Mucosa of rectum (tissue), 2 donors: ENCODE measurements around the gene JAM3.
A peak's percentile ranks its signal among the peaks of the same experiment; 100 is the strongest.

ENCODE experiments used
- H3K27ac ChIP-seq, 2 donors: one replicate each; pipeline ENCODE4 v1.7.0; 2013; ENCODE audit warnings: inconsistent platforms in 2 of 2, low read depth in 2 of 2, low read length in 2 of 2
- H3K27me3 ChIP-seq, 2 donors: one replicate each; pipeline ENCODE4 v1.7.0; 2013; ENCODE audit warnings: low read length in 2 of 2; ENCODE audit not compliant: control insufficient read depth in 2 of 2, insufficient read depth in 2 of 2
- H3K36me3 ChIP-seq, 2 donors: one replicate each; pipeline ENCODE4 v1.7.0; 2013; ENCODE audit warnings: low read length in 2 of 2; ENCODE audit not compliant: control insufficient read depth in 2 of 2, insufficient read depth in 2 of 2
- H3K4me1 ChIP-seq, 2 donors: one replicate each; pipeline ENCODE4 v1.7.0; 2013; ENCODE audit warnings: low read length in 2 of 2, mild to moderate bottlenecking in 1 of 2; ENCODE audit not compliant: control insufficient read depth in 2 of 2, insufficient read depth in 2 of 2
- H3K4me3 ChIP-seq, 2 donors: one replicate each; pipeline ENCODE4 v1.7.0; 2013; ENCODE audit warnings: low read length in 2 of 2
- H3K9ac ChIP-seq, 2 donors: one replicate each; pipeline ENCODE4 v1.7.0; 2013; ENCODE audit warnings: low read length in 2 of 2, low read depth in 1 of 2, mild to moderate bottlenecking in 1 of 2
- H3K9me3 ChIP-seq, 2 donors: one replicate each; pipeline ENCODE4 v1.7.0; 2013; ENCODE audit warnings: low read length in 2 of 2; ENCODE audit not compliant: control insufficient read depth in 2 of 2
- donor health status: healthy.
- donor health status: Normal muscosa, but diverticular disease.

Gene JAM3

DNA sequence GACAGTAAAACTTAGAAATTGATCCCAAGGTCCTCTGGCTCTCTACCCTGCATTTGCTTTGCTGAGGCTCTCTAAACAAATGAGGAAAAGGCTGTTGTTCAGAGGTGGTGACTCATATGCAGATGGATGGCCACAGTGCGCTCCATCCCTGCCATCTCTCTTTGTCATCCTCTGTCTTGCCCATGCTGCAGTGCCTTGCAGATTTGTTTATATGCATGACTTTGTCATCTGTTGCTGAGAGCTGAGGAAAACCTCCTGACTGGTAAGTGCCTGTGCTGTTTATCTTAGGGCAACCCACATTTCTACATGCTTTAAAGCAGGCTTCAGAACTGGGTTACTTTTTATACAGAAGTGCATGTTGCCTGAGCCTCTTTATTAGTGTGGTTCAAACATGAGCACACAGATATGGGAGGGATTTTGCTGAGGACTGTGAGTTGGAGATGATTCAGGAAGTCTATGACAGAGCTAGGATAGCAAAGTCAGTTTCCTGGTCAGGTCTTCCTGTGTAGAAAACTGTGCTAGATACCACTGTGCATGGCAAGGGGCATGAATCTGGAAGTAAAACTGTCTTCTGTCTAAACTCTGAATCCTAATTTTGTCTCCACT, 57.4 kb downstream of the JAM3 start:
- Histone ChIP-seq H3K4me3 (no peak overlapping the region), H3K27ac (no peak overlapping the region), H3K9me3 (no peaks in the 10 kb centered on the region), H3K36me3 (no peaks in the 10 kb centered on the region), H3K27me3 (peaks cover 9 to 21% of the 10 kb centered on the region in 2 donors), H3K9ac (no peak overlapping the region), H3K4me1 (no peaks in the 10 kb centered on the region)

DNA sequence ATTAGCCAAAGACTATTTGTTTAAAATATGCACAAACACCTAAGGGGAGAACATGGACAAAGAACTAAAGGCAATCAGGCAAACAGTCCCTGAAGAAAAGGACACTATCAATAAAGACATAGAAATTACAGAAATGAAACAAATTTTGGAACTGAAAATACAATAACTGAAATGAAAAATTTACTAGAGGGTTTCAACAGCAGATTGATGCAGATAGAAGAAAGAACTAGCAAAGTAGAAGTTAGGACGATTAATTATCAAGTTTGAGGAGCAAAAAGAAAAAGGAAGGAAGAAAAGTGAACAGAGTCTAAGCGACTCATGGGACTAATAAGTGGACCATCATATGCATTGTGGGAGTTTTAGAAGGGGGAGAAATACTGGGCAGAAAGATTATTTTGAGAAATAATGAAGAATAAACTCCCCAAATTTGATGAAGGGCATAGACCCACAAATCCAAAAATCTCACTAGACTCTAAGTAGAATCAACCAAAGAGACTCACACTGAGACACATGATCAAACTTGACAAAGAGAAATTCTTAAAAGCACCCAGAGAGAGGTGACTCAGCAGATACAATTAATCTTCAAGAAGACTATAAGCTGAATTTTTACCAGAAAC, 62.9 kb downstream of the JAM3 start:
- Histone ChIP-seq H3K36me3 (no peaks in the 10 kb centered on the region), H3K27me3 (no peaks in the 10 kb centered on the region), H3K27ac (no peak overlapping the region), H3K9ac (no peak overlapping the region), H3K9me3 (peaks cover 2% of the 10 kb centered on the region in 2 donors), H3K4me1 (no peaks in the 10 kb centered on the region), H3K4me3 (no peak overlapping the region)

DNA sequence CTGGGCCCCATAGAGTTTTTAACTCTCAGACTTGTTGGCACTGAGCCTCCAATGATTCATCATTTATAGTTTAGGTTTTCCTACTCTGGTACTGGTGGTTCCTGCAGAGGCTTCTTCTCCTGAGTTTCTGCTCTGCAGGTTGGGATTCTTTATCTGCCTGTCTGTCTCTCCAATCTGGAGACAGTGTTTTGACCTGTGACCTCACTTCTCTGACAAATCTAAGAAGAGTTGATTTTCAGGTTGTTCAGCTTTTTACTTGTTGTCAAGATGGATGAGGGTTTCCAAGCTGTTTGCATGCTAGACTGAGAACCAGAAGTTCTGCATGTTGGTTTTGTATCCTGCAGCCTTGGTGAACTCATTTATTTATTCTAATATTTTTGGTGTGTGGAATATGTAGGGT, 63.9 kb downstream of the JAM3 start:
- Histone ChIP-seq H3K9me3 (peaks cover 2% of the 10 kb centered on the region in 2 donors), H3K4me1 (no peaks in the 10 kb centered on the region), H3K36me3 (no peaks in the 10 kb centered on the region), H3K4me3 (no peak overlapping the region), H3K27ac (no peak overlapping the region), H3K27me3 (no peaks in the 10 kb centered on the region), H3K9ac (no peak overlapping the region)

DNA sequence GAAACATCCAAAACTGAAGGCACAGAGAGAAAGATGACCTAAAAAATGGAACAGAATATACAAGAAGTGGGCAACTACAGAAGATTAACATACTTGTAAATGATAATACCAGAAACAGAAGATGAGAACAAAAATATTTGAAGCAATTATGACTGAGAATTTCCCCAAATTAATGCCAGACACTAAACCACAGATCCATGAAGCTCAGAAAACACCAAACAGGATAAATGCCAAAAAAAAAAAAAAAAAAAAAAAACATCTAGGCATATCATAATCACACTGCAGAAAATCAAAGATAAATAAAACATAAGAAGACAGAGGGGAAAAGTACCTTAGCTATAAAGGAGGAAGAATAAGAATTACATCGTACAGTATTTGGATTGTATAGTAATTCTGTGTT, 65.3 kb downstream of the JAM3 start:
- no peaks in the 10 kb centered on the region for H3K4me1 ChIP-seq
- no peaks in the 10 kb centered on the region for H3K27me3 ChIP-seq
- H3K9ac ChIP-seq: no peak overlapping the region
- H3K9me3 ChIP-seq: peaks cover 2% of the 10 kb centered on the region in 2 donors
- H3K27ac ChIP-seq: no peak overlapping the region
- H3K4me3 ChIP-seq: no peak overlapping the region
- no peaks in the 10 kb centered on the region for H3K36me3 ChIP-seq

DNA sequence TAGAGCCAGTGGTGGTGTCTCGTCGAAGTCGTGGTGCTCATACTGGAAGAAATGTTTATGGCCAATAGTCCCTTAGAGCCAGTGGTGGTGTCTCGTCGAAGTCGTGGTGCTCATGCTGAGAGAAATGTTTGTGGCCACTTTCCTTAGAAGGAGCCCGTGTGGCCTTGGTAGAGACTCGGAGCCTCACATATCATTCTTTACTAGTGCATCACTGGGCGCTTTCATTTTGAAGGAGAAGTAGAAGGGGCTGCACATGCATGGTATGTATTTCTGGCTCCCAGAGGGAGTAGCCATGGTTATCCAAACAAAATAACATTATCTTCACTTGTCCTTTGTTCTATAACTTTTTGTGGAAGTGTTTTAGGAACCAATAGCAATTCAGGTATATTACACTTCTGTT, 69.5 kb downstream of the JAM3 start:
- Histone ChIP-seq H3K4me1 (no peaks in the 10 kb centered on the region), H3K27ac (no peak overlapping the region), H3K9ac (no peak overlapping the region), H3K27me3 (no peaks in the 10 kb centered on the region), H3K9me3 (no peaks in the 10 kb centered on the region), H3K4me3 (no peak overlapping the region), H3K36me3 (no peaks in the 10 kb centered on the region)

DNA sequence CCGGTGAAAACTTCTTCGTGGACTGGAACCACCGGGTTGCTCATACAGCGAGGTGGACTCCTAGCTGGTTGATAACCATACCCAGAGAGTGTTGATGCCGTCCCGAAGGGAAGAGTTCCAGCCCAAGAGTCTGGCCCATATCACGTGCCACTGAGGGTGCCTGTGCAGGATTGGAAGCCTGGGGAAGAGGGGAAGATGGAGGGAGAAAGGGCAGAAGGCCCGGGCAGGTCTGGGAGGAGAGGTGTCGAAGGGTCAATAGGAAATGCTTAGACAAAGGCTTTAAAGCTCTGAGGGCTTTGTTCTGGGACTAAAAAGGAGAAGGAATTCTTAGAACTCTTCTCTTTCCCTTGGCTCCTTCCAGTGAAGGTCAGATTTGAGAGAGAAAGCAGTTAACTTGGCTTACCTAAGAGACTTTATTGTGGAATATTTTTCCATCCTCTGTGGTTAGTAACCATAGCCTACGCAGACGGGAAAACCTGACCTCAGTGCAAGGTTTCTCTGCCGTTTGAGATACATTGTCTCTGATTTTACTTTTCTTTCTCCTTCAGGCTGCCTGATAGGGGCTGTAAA, 70.5 kb downstream of the JAM3 start:
- Histone ChIP-seq H3K27me3 (no peaks in the 10 kb centered on the region), H3K4me3 (no peak overlapping the region), H3K36me3 (no peaks in the 10 kb centered on the region), H3K9me3 (no peaks in the 10 kb centered on the region), H3K9ac (no peak overlapping the region), H3K27ac (peak overlapping the region in 1 of 2 donors; percentile 2), H3K4me1 (no peaks in the 10 kb centered on the region)

DNA sequence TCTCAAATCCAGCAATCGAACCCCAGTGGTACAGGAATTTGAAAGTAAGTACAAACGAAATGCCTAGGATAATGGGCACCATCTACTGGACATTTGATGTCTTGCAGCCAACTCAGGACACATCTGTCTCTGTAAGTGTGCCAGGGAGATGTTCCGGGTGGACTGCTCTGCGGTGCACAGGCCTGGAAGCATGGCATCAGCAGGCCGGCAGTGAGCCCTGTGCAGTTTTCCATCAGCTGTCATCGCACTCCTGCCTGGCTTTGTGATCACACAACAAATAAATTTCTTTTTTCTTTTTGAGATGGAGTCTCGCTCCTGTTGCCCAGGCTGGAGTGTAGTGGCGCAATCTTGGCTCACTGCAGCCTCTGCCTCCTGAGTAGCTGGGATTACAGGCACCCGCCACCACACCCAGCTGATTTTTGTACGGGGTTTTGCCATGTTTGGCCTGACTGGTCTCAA, 71.0 kb downstream of the JAM3 start:
- Histone ChIP-seq H3K27ac (peak overlapping the region in 1 of 2 donors; percentile 2), H3K36me3 (no peaks in the 10 kb centered on the region), H3K9me3 (no peaks in the 10 kb centered on the region), H3K4me1 (no peaks in the 10 kb centered on the region), H3K9ac (no peak overlapping the region), H3K4me3 (no peak overlapping the region), H3K27me3 (no peaks in the 10 kb centered on the region)

DNA sequence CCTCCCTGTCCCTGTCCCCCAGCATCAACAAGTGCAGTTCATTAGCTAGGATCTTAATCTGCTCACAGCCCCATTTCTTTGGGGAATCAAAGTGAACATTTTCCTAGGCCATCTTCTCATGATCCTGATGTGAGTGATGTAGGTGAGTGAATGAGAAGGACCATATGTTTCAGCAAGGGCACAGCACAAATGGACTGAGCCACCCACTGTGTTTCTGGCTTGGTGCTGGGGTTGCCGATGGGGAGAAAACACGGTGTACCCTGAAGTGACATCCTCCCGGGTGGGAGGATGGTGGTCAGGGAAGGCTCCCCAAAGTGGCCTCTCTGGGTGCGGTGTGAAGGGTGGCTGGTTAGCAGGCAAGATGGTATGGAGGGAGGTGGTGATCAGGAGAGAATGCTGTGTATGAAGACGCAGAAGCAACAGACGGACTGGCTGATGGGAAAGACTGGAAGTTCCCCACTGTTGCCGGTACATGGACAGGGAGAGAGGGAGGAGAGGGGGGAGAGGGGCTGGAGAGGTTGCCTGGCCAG, 72.2 kb downstream of the JAM3 start:
- no peaks in the 10 kb centered on the region for H3K4me1 ChIP-seq
- H3K4me3 ChIP-seq: no peak overlapping the region
- no peak overlapping the region for H3K9ac ChIP-seq
- no peak overlapping the region for H3K27ac ChIP-seq
- H3K9me3 ChIP-seq: no peaks in the 10 kb centered on the region
- no peaks in the 10 kb centered on the region for H3K36me3 ChIP-seq
- no peaks in the 10 kb centered on the region for H3K27me3 ChIP-seq

DNA sequence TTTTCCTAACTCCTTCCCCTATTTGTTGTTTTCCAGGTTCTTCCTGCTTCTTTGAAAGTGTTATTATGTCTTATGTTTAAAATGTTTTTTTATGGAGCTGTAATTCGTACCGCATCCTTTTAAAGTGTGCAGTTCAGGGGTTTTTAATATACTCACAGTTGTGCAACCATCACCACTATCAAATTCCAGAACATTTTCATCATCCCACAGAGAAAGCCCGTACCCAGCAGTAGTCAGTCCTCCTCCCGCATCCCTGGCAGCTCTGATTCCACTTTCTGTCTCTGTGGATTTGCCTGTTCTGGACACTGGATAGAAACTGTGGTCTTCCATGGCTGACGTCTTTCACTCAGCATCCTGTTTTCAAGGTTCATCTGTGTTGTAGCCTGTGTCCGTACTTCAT, 73.7 kb downstream of the JAM3 start:
- no peak overlapping the region for H3K27ac ChIP-seq
- no peak overlapping the region for H3K9ac ChIP-seq
- H3K27me3 ChIP-seq: no peaks in the 10 kb centered on the region
- no peaks in the 10 kb centered on the region for H3K9me3 ChIP-seq
- H3K36me3 ChIP-seq: no peaks in the 10 kb centered on the region
- no peak overlapping the region for H3K4me3 ChIP-seq
- H3K4me1 ChIP-seq: no peaks in the 10 kb centered on the region

DNA sequence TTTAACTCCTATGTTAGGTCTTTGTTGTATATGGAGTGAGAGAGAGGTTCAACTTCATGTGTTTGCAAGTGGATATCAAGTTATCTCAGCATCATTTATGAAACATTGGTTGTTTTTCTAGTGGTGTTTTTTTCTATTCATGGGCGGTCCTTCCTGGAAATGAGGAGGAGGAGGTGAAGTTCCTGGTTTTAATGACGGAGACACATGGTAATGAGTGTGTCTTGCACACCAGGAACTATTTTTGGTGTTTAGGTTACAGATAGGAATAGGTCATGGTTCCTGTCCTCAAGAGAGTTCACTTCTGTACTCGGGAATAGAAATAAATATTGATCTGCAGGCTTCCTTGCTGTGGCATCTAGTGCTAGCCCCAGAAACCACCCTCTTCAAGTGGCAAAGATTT, 74.9 kb downstream of the JAM3 start:
- H3K27me3 ChIP-seq: no peaks in the 10 kb centered on the region
- H3K4me1 ChIP-seq: no peaks in the 10 kb centered on the region
- H3K36me3 ChIP-seq: no peaks in the 10 kb centered on the region
- H3K27ac ChIP-seq: no peak overlapping the region
- H3K9me3 ChIP-seq: no peaks in the 10 kb centered on the region
- H3K4me3 ChIP-seq: no peak overlapping the region
- H3K9ac ChIP-seq: no peak overlapping the region
